B cell (primary cell): ENCODE measurements around the gene MAN2B2. TPM values are rescaled to one million over a fixed set of nuclear protein-coding genes. Genes with fewer than 3 reads are reported as not detected.

Experiments
- ATAC-seq: fragments of 200-7000 bp; cut with Tn5 transposase; one replicate; pipeline ENCODE4 v1.10.0; 2021; ENCODE audit warnings: low read depth, mild to moderate bottlenecking, moderate number of reproducible peaks, moderate library complexity
- CTCF ChIA-PET: fragments of 350-600 bp; sonication (Branson Sonifier 250); formaldehyde crosslinking; loops from one replicate; lab custom pipeline; 2021; ENCODE audit warnings: antibody characterized with exemption, inconsistent platforms; lab: Charles Lee
- POLR2A ChIA-PET: fragments of 350-600 bp; sonication (Branson Sonifier 250); formaldehyde crosslinking; loops from one replicate; lab custom pipeline; 2021; ENCODE audit warnings: antibody characterized with exemption; lab: Charles Lee
- DNase-seq: peaks from one replicate; pipeline ENCODE4 v3.0.0; 2013
- H2AFZ ChIP-seq: 2 replicates; pipeline ENCODE4 v1.6.1; 2012; ENCODE audit warnings: mild to moderate bottlenecking, low read depth, low read length; ENCODE audit not compliant: insufficient read depth, poor library complexity, severe bottlenecking
- H3K27ac ChIP-seq, 2 donors: 1 replicate in 1 of 2; 2 replicates in 1 of 2; pipeline ENCODE4 v1.5.1; 2012 to 2013; ENCODE audit warnings: low read length in 2 of 2, mild to moderate bottlenecking in 2 of 2, moderate library complexity in 1 of 2
- H3K27me3 ChIP-seq, 4 experiments: fragments of 200-600 bp in 1 of 4; sonication (generic) in 1 of 4; replicated peaks in 1 of 4; 1 replicate in 2 of 4; 2 replicates in 2 of 4; pipeline versions ENCODE4 v1.6.1 to v1.7.0; 2013 to 2016; ENCODE audit warnings: low read length in 3 of 4, mild to moderate bottlenecking in 2 of 4, mixed read lengths in 1 of 4, moderate library complexity in 1 of 4; ENCODE audit not compliant: insufficient read depth in 4 of 4, control insufficient read depth in 3 of 4; ENCODE audit errors: control extremely low read depth in 1 of 4
- H3K36me3 ChIP-seq, 2 experiments: replicated peaks in 1 of 2; 1 replicate in 1 of 2; 2 replicates in 1 of 2; pipeline versions ENCODE4 v1.6.1 to v1.7.1; 2013; ENCODE audit warnings: low read length in 1 of 2; ENCODE audit not compliant: insufficient read depth in 2 of 2, control insufficient read depth in 1 of 2; ENCODE audit errors: control extremely low read depth in 1 of 2, extremely low read depth in 1 of 2
- H3K4me1 ChIP-seq, 2 donors: fragments of 200-600 bp in 1 of 2; sonication (generic) in 1 of 2; 1 replicate in 1 of 2; 2 replicates in 1 of 2; pipeline versions ENCODE4 v1.5.1 to v1.6.1; 2013 to 2017; ENCODE audit warnings: low read length in 2 of 2; ENCODE audit not compliant: control insufficient read depth in 2 of 2, insufficient read depth in 2 of 2
- H3K4me2 ChIP-seq: replicated peaks from 2 replicates; pipeline ENCODE3; 2012; ENCODE audit warnings: mild to moderate bottlenecking, low read depth, low read length; ENCODE audit not compliant: poor library complexity, severe bottlenecking
- H3K4me3 ChIP-seq, 5 experiments: fragments of 200-600 bp in 1 of 5; sonication (generic) in 1 of 5; 1 replicate in 3 of 5; 2 replicates in 2 of 5; pipeline versions ENCODE4 v1.5.1 to v1.7.0; 2011 to 2016; ENCODE audit warnings: low read length in 4 of 5, mild to moderate bottlenecking in 4 of 5, low read depth in 2 of 5, control low read depth in 1 of 5, moderate library complexity in 1 of 5; ENCODE audit not compliant: insufficient read depth in 1 of 5; ENCODE audit errors: control extremely low read depth in 1 of 5, extremely low read depth in 1 of 5
- H3K79me2 ChIP-seq: fragments of 200-600 bp; sonication (generic); one replicate; pipeline ENCODE4 v1.6.0; 2016; ENCODE audit warnings: low read length; ENCODE audit not compliant: control insufficient read depth, insufficient read depth
- H3K9ac ChIP-seq: fragments of 200-600 bp; sonication (generic); 2 replicates; pipeline ENCODE4 v1.6.1; 2017; ENCODE audit warnings: mild to moderate bottlenecking, low read length, moderate library complexity
- H3K9me3 ChIP-seq, 3 donors: one replicate each; pipeline versions ENCODE4 v1.6.1 to v1.7.1; 2013; ENCODE audit warnings: low read length in 2 of 3; ENCODE audit not compliant: control insufficient read depth in 2 of 3, insufficient read depth in 1 of 3; ENCODE audit errors: control extremely low read depth in 1 of 3
- H4K20me1 ChIP-seq: 2 replicates; pipeline ENCODE4 v1.6.0; 2012; ENCODE audit warnings: mild to moderate bottlenecking, low read length; ENCODE audit not compliant: insufficient read depth, control insufficient read depth, poor library complexity, severe bottlenecking
- H3K27ac Mint-ChIP-seq: one replicate; pipeline ENCODE4 v1.8.0; 2021; ENCODE audit warnings: mixed read lengths
- H3K27me3 Mint-ChIP-seq: one replicate; pipeline ENCODE4 v1.8.0; 2021; ENCODE audit warnings: mixed read lengths
- H3K4me1 Mint-ChIP-seq: one replicate; pipeline ENCODE4 v1.8.0; 2021; ENCODE audit warnings: mixed read lengths
- H3K4me3 Mint-ChIP-seq: one replicate; pipeline ENCODE4 v1.8.0; 2021; ENCODE audit warnings: mixed read lengths
- H3K9me3 Mint-ChIP-seq: one replicate; pipeline ENCODE4 v1.8.0; 2022; ENCODE audit warnings: mixed read lengths; ENCODE audit not compliant: insufficient read depth
- CTCF ChIP-seq: fragments of 200-600 bp; IDR thresholded peaks from one replicate; pipeline ENCODE4 v1.8.0; 2022; ENCODE audit warnings: antibody characterized with exemption, mild to moderate bottlenecking
- EZH2 ChIP-seq: IDR thresholded peaks from 2 replicates; pipeline ENCODE4 v1.6.1; 2012; ENCODE audit warnings: borderline replicate concordance, low read depth, mild to moderate bottlenecking, moderate library complexity, low read length; ENCODE audit not compliant: insufficient read depth, poor library complexity, severe bottlenecking
- WGBS: methylation state at CpG from one replicate; pipeline ENCODE4 v1.1.5; 2013; ENCODE audit warnings: missing lambda C conversion rate; ENCODE audit not compliant: insufficient coverage; 5-methylcytosine and 5-hydroxymethylcytosine counted together
- intact Hi-C: fragments of 100-400 bp; cut with micrococcal nuclease; formaldehyde crosslinking; loops from one replicate; pipeline ENCODE4 v1.10.0; 2022
- polyA plus RNA-seq: library from polyadenylated mRNA; depleted of rRNA; stranded (reverse); fragments of >200 nt; gene quantifications from 2 replicates; pipeline ENCODE4 v1.2.3, GENCODE V29; 2012
- total RNA-seq, 2 donors: library from RNA; stranded (reverse); fragments of 120-200 nt in 1 of 2; gene quantifications; 1 replicate in 1 of 2; 2 replicates in 1 of 2; pipeline versions ENCODE4 v1.2.3 to v1.2.4, GENCODE V29; 2013 to 2022

Gene MAN2B2
- total and polyA plus RNA-seq, 2 donors (not counting 1 experiment from before 2014, with no cell fraction given), result 35.0 to 37.0 TPM

- intact Hi-C loops, result no loop called here
- H3K27me3 ChIP-seq, result peaks cover 0 to 59% (median 21%) of the 10 kb centered on the region in 4 experiments
- ATAC-seq (no peak), DNase-seq (no peak)
- CTCF ChIA-PET, result no interaction called here
- H3K79me2 ChIP-seq, result no peaks in the 10 kb centered on the region
- peaks cover 13% of the 10 kb centered on the region for H3K4me1 Mint-ChIP-seq
- peaks cover 7 to 22% of the 10 kb centered on the region in 2 donors for H3K4me1 ChIP-seq
- no peak for TF ChIP-seq EZH2
- TF ChIP-seq CTCF, result no peak
- H3K9ac ChIP-seq, result no peak overlapping the region
- peak overlapping the region; percentile 42 for H3K4me2 ChIP-seq
- no peaks in the 10 kb centered on the region for H3K36me3 ChIP-seq
- H3K27ac Mint-ChIP-seq, result no peak overlapping the region
- H2AFZ ChIP-seq, result no peak overlapping the region
- 5% methylated on average over 114 of the region's 127 CpGs for WGBS
- H4K20me1 ChIP-seq, result no peaks in the 10 kb centered on the region
- no peaks in the 10 kb centered on the region for H3K9me3 Mint-ChIP-seq
- peaks cover 0 to 20% (median 0%) of the 10 kb centered on the region in 3 donors for H3K9me3 ChIP-seq
- no peak overlapping the region for H3K4me3 Mint-ChIP-seq
- no peak overlapping the region for H3K27ac ChIP-seq
- POLR2A ChIA-PET, result no interaction called here
- H3K27me3 Mint-ChIP-seq, result peaks cover 75% of the 10 kb centered on the region
- no peak overlapping the region for H3K4me3 ChIP-seq
Observed at GRCh38 chr4:6562931-6563901, 11.8 kb upstream of the MAN2B2 start.
